Measurements from ENCODE around the gene NEGR1. TPM values are rescaled to one million over a fixed set of nuclear protein-coding genes. Genes with fewer than 3 reads are reported as not detected.

Gene NEGR1
- total and polyA plus RNA-seq, 2 experiments from 2014 or later = 1.0 to 2.8 TPM

GRCh38 chr1:71828431-71829012 is 453.8 kb downstream of the NEGR1 start:
- Histone ChIP-seq H3K79me2 (no peaks in the 10 kb centered on the region), H3K27me3 (no peaks in the 10 kb centered on the region), H2AFZ (no peak overlapping the region), H4K20me1 (ENCODE audit: insufficient read depth, poor library complexity, severe bottlenecking) (no peaks in the 10 kb centered on the region), H3K9me2 (replicated peaks; ENCODE audit: insufficient read depth) (no peaks in the 10 kb centered on the region), H3K27ac (no peak overlapping the region), H3K36me3 (replicated peaks; ENCODE audit: insufficient read depth, low read depth) (no peaks in the 10 kb centered on the region), H3K4me1 (ENCODE audit: insufficient read depth) (no peaks in the 10 kb centered on the region), H3K4me2 (no peak overlapping the region), H3K9me3 (ENCODE audit: low read depth) (no peaks in the 10 kb centered on the region), H3K4me3 (no peak overlapping the region)
- no peak for TF ChIP-seq EZH2phosphoT487 (IDR thresholded peaks at IDR 0.05; ENCODE audit: low read depth, severe bottlenecking, unreplicated experiment)
- no peak for TF ChIP-seq CTCF (IDR thresholded peaks at IDR 0.05; ENCODE audit: poor library complexity)
- TF ChIP-seq EZH2 (IDR thresholded peaks at IDR 0.05; ENCODE audit: borderline replicate concordance) = no peak
- 71% methylated on average over 3 of the region's 3 CpGs for WGBS (ENCODE audit: low lambda C conversion rate, missing lambda C conversion rate)
- no peak for DNase-seq (ENCODE audit: low spot score)

GRCh38 chr1:71823708-71824305 is 458.5 kb downstream of the NEGR1 start:
- no peaks in the 10 kb centered on the region for H4K20me1 ChIP-seq (ENCODE audit: insufficient read depth, poor library complexity, severe bottlenecking)
- H3K79me2 ChIP-seq = no peaks in the 10 kb centered on the region
- H3K9me2 ChIP-seq (replicated peaks; ENCODE audit: insufficient read depth) = no peaks in the 10 kb centered on the region
- H3K9me3 ChIP-seq (ENCODE audit: low read depth) = no peaks in the 10 kb centered on the region
- no peaks in the 10 kb centered on the region for H3K4me1 ChIP-seq (ENCODE audit: insufficient read depth)
- DNase-seq (ENCODE audit: low spot score) = no peak
- no peak overlapping the region for H3K4me2 ChIP-seq
- H3K4me3 ChIP-seq = no peak overlapping the region
- no peak overlapping the region for H3K27ac ChIP-seq
- H3K27me3 ChIP-seq = no peaks in the 10 kb centered on the region
- TF ChIP-seq CTCF (IDR thresholded peaks at IDR 0.05; ENCODE audit: poor library complexity) (no peak), EZH2phosphoT487 (IDR thresholded peaks at IDR 0.05; ENCODE audit: low read depth, severe bottlenecking, unreplicated experiment) (no peak), EZH2 (IDR thresholded peaks at IDR 0.05; ENCODE audit: borderline replicate concordance) (no peak)
- no peak overlapping the region for H2AFZ ChIP-seq
- 87% methylated on average over 4 of the region's 4 CpGs for WGBS (ENCODE audit: low lambda C conversion rate, missing lambda C conversion rate)
- H3K36me3 ChIP-seq (replicated peaks; ENCODE audit: insufficient read depth, low read depth) = no peaks in the 10 kb centered on the region

GRCh38 chr1:71817028-71817427 is 465.3 kb downstream of the NEGR1 start:
- Histone ChIP-seq H3K9me3 (ENCODE audit: low read depth) (no peaks in the 10 kb centered on the region), H2AFZ (no peak overlapping the region), H3K9me2 (replicated peaks; ENCODE audit: insufficient read depth) (no peaks in the 10 kb centered on the region), H3K4me3 (no peak overlapping the region), H3K4me1 (ENCODE audit: insufficient read depth) (no peaks in the 10 kb centered on the region), H3K27me3 (no peaks in the 10 kb centered on the region), H3K27ac (no peak overlapping the region), H4K20me1 (ENCODE audit: insufficient read depth, poor library complexity, severe bottlenecking) (no peaks in the 10 kb centered on the region), H3K79me2 (no peaks in the 10 kb centered on the region), H3K4me2 (no peak overlapping the region), H3K36me3 (replicated peaks; ENCODE audit: insufficient read depth, low read depth) (no peaks in the 10 kb centered on the region)
- DNase-seq (ENCODE audit: low spot score) = no peak
- WGBS (ENCODE audit: low lambda C conversion rate, missing lambda C conversion rate) = 86% methylated on average over 4 of the region's 4 CpGs
- TF ChIP-seq CTCF (IDR thresholded peaks at IDR 0.05; ENCODE audit: poor library complexity) (no peak), EZH2 (IDR thresholded peaks at IDR 0.05; ENCODE audit: borderline replicate concordance) (no peak), EZH2phosphoT487 (IDR thresholded peaks at IDR 0.05; ENCODE audit: low read depth, severe bottlenecking, unreplicated experiment) (no peak)

Data from hepatocyte (in vitro differentiated cells).